ENCODE data around the gene ZNF235.

GRCh38 chr19:44258136-44258535 is 46.7 kb downstream of the ZNF235 start:
- TF ChIP-seq, protein P1, sequence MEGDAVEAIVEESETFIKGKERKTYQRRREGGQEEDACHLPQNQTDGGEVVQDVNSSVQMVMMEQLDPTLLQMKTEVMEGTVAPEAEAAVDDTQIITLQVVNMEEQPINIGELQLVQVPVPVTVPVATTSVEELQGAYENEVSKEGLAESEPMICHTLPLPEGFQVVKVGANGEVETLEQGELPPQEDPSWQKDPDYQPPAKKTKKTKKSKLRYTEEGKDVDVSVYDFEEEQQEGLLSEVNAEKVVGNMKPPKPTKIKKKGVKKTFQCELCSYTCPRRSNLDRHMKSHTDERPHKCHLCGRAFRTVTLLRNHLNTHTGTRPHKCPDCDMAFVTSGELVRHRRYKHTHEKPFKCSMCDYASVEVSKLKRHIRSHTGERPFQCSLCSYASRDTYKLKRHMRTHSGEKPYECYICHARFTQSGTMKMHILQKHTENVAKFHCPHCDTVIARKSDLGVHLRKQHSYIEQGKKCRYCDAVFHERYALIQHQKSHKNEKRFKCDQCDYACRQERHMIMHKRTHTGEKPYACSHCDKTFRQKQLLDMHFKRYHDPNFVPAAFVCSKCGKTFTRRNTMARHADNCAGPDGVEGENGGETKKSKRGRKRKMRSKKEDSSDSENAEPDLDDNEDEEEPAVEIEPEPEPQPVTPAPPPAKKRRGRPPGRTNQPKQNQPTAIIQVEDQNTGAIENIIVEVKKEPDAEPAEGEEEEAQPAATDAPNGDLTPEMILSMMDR (IDR thresholded peaks at IDR 0.05; ENCODE audit: low read length) = no peak
- no peak for TF ChIP-seq EZH2 (optimal IDR thresholded peaks at IDR 0.05; ENCODE audit: low read depth, low read length)
- TF ChIP-seq EZH2phosphoT487 (IDR thresholded peaks at IDR 0.05; ENCODE audit: low read length) = no peak
